GM18907 (cell line): ENCODE data around the gene PIEZO1.

Experiments
- ATAC-seq: cut with Tn5 transposase; IDR thresholded peaks from one replicate; pipeline ENCODE4 v1.9.1; 2021; ENCODE audit warnings: mild to moderate bottlenecking, moderate library complexity; ENCODE audit not compliant: unreplicated experiment

Gene PIEZO1

GRCh38 chr16:88705801-88706228 is 79.2 kb downstream of the PIEZO1 start:
- peak; percentile 16 for ATAC-seq

- ATAC-seq: no peak
Observed at GRCh38 chr16:88705076-88705684, 79.8 kb downstream of the PIEZO1 start.

GRCh38 chr16:88703486-88704309 is 81.3 kb downstream of the PIEZO1 start:
- peak; percentile 16 for ATAC-seq

- no peak for ATAC-seq
Observed at GRCh38 chr16:88702371-88703210, 82.4 kb downstream of the PIEZO1 start.

- no peak for ATAC-seq
Observed at GRCh38 chr16:88701581-88702370, 83.2 kb downstream of the PIEZO1 start.

- ATAC-seq: peak; percentile 55
Observed at GRCh38 chr16:88700636-88701482, 84.2 kb downstream of the PIEZO1 start.

- no peak for ATAC-seq
Observed at GRCh38 chr16:88700322-88700635, 84.7 kb downstream of the PIEZO1 start.

- ATAC-seq: no peak
Observed at GRCh38 chr16:88699180-88699579, 85.8 kb downstream of the PIEZO1 start.

GRCh38 chr16:88698646-88699045 is 86.4 kb downstream of the PIEZO1 start:
- ATAC-seq: no peak

- no peak for ATAC-seq
Observed at GRCh38 chr16:88697831-88698615, 87.0 kb downstream of the PIEZO1 start.

- no peak for ATAC-seq
Observed at GRCh38 chr16:88697116-88697830, 87.7 kb downstream of the PIEZO1 start.

GRCh38 chr16:88696441-88696840 is 88.6 kb downstream of the PIEZO1 start:
- ATAC-seq: no peak

GRCh38 chr16:88695753-88696152 is 89.3 kb downstream of the PIEZO1 start:
- no peak for ATAC-seq

- no peak for ATAC-seq
Observed at GRCh38 chr16:88695218-88695617, 89.8 kb downstream of the PIEZO1 start.

GRCh38 chr16:88694221-88695087 is 90.6 kb downstream of the PIEZO1 start:
- ATAC-seq: no peak

- ATAC-seq: no peak
Observed at GRCh38 chr16:88693420-88694177, 91.4 kb downstream of the PIEZO1 start.

- no peak for ATAC-seq
Observed at GRCh38 chr16:88692861-88693260, 92.2 kb downstream of the PIEZO1 start.
